Right atrium auricular region (tissue), 2 donors: ENCODE measurements around the gene TBC1D19. TPM values are rescaled to one million over a fixed set of nuclear protein-coding genes. Genes with fewer than 3 reads are reported as not detected.

Experiments used
- DNase-seq: peaks from one replicate; pipeline ENCODE4 v3.0.0-alpha.2; 2019; ENCODE audit warnings: low spot score
- H3K27ac ChIP-seq, 2 donors: fragments of 200-600 bp; sonication (generic); 1 replicate in 1 of 2; 2 replicates in 1 of 2; pipeline ENCODE4 v1.5.1; 2016 to 2019
- H3K27me3 ChIP-seq, 2 donors: fragments of 200-600 bp; sonication (generic); one replicate each; pipeline versions ENCODE4 v1.5.1 to v1.6.0; 2017 to 2019
- H3K36me3 ChIP-seq: fragments of 200-600 bp; sonication (generic); one replicate; pipeline ENCODE4 v1.5.1; 2016
- H3K4me1 ChIP-seq, 2 donors: fragments of 200-600 bp; sonication (generic); one replicate each; pipeline versions ENCODE4 v1.5.1 to v1.6.0; 2017 to 2019
- H3K4me3 ChIP-seq, 2 donors: fragments of 200-600 bp; sonication (generic); 1 replicate in 1 of 2; 2 replicates in 1 of 2; pipeline ENCODE4 v1.5.1; 2017 to 2019; ENCODE audit warnings: mild to moderate bottlenecking in 1 of 2, moderate library complexity in 1 of 2
- H3K9me3 ChIP-seq, 2 donors: fragments of 200-600 bp; sonication (generic); one replicate each; pipeline ENCODE4 v1.5.1; 2019
- CTCF ChIP-seq, 2 donors: fragments of 200-600 bp; sonication (generic); IDR thresholded peaks; one replicate each; pipeline ENCODE4 v1.5.1; 2019; ENCODE audit warnings: antibody characterized with exemption in 2 of 2
- total RNA-seq, 2 donors: library from RNA; depleted of rRNA; stranded (reverse); fragments of >200 nt; gene quantifications; one replicate each; pipeline ENCODE4 v1.1.0, GENCODE V29; 2016

The TBC1D19 gene
- total RNA-seq, 2 donors from 2014 or later, result 10.5 to 10.8 TPM

- DNase-seq, result no peak
- Histone ChIP-seq H3K4me1 (peaks cover 0 to 16% of the 10 kb centered on the region in 2 donors), H3K27ac (no peak overlapping the region), H3K9me3 (no peaks in the 10 kb centered on the region), H3K36me3 (no peaks in the 10 kb centered on the region), H3K4me3 (peak overlapping the region in 1 of 2 donors; percentile 1), H3K27me3 (no peaks in the 10 kb centered on the region)
- peak in 1 of 2 donors; percentile 62 for TF ChIP-seq CTCF (IDR thresholded peaks at IDR 0.05)
Measured at GRCh38 chr4:26787461-26788340, 203.8 kb downstream of the TBC1D19 start.

- no peak for TF ChIP-seq CTCF (IDR thresholded peaks at IDR 0.05)
- no peak overlapping the region for H3K27ac ChIP-seq
- peaks cover 0 to 16% of the 10 kb centered on the region in 2 donors for H3K4me1 ChIP-seq
- H3K4me3 ChIP-seq, result no peak overlapping the region
- no peak for DNase-seq
- H3K27me3 ChIP-seq, result no peaks in the 10 kb centered on the region
- H3K9me3 ChIP-seq, result no peaks in the 10 kb centered on the region
- H3K36me3 ChIP-seq, result no peaks in the 10 kb centered on the region
Measured at GRCh38 chr4:26788341-26788733, 204.5 kb downstream of the TBC1D19 start.

GRCh38 chr4:26789208-26789607, 205.3 kb downstream of the TBC1D19 start:
- H3K27ac ChIP-seq, result no peak overlapping the region
- no peak for TF ChIP-seq CTCF (IDR thresholded peaks at IDR 0.05)

GRCh38 chr4:26791346-26791745, 207.5 kb downstream of the TBC1D19 start:
- no peak for DNase-seq
- Histone ChIP-seq H3K27ac (no peak overlapping the region), H3K9me3 (no peaks in the 10 kb centered on the region), H3K4me3 (no peak overlapping the region), H3K27me3 (no peaks in the 10 kb centered on the region), H3K4me1 (peaks cover 0 to 16% of the 10 kb centered on the region in 2 donors), H3K36me3 (no peaks in the 10 kb centered on the region)
- no peak for TF ChIP-seq CTCF (IDR thresholded peaks at IDR 0.05)

More at GRCh38 chr4:26789208-26789607, 205.3 kb downstream of the TBC1D19 start:
- no peaks in the 10 kb centered on the region for H3K9me3 ChIP-seq
- H3K27me3 ChIP-seq, result no peaks in the 10 kb centered on the region
- DNase-seq, result no peak
- no peaks in the 10 kb centered on the region for H3K36me3 ChIP-seq
- H3K4me1 ChIP-seq, result peaks cover 0 to 16% of the 10 kb centered on the region in 2 donors
- no peak overlapping the region for H3K4me3 ChIP-seq

- DNase-seq, result no peak
- no peaks in the 10 kb centered on the region for H3K36me3 ChIP-seq
- no peaks in the 10 kb centered on the region for H3K9me3 ChIP-seq
- peaks cover 0 to 9% of the 10 kb centered on the region in 2 donors for H3K4me1 ChIP-seq
- H3K4me3 ChIP-seq, result no peak overlapping the region
- TF ChIP-seq CTCF (IDR thresholded peaks at IDR 0.05), result no peak
- H3K27ac ChIP-seq, result no peak overlapping the region
- H3K27me3 ChIP-seq, result no peaks in the 10 kb centered on the region
Measured at GRCh38 chr4:26792639-26793038, 208.8 kb downstream of the TBC1D19 start.
